OCI-LY7 (cell line): ENCODE results near the gene TTC24.
"Not testable (repeated sequence)": the region's sequence is repeated elsewhere in the genome, so short reads cannot be mapped to it uniquely, and the experiment has no call there.

Source experiments
- EZH2phosphoT487 ChIP-seq: fragments of 200-600 bp; sonication (generic); IDR thresholded peaks from 2 replicates; pipeline ENCODE4 v1.6.1; 2018; ENCODE audit warnings: low read depth, borderline replicate concordance, mild to moderate bottlenecking, mixed run types, antibody characterized with exemption, low read length, moderate library complexity, mixed read lengths
- TF ChIP-seq, protein P1 (sequence below): fragments of 200-600 bp; sonication (generic); conservative IDR thresholded peaks from 2 replicates; pipeline ENCODE4 v1.5.1; 2014; ENCODE audit warnings: mild to moderate bottlenecking, antibody characterized with exemption, low read length, moderate library complexity, mixed read lengths

- TF ChIP-seq, protein P1, sequence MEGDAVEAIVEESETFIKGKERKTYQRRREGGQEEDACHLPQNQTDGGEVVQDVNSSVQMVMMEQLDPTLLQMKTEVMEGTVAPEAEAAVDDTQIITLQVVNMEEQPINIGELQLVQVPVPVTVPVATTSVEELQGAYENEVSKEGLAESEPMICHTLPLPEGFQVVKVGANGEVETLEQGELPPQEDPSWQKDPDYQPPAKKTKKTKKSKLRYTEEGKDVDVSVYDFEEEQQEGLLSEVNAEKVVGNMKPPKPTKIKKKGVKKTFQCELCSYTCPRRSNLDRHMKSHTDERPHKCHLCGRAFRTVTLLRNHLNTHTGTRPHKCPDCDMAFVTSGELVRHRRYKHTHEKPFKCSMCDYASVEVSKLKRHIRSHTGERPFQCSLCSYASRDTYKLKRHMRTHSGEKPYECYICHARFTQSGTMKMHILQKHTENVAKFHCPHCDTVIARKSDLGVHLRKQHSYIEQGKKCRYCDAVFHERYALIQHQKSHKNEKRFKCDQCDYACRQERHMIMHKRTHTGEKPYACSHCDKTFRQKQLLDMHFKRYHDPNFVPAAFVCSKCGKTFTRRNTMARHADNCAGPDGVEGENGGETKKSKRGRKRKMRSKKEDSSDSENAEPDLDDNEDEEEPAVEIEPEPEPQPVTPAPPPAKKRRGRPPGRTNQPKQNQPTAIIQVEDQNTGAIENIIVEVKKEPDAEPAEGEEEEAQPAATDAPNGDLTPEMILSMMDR = not testable (repeated sequence)
- not testable (repeated sequence) for TF ChIP-seq EZH2phosphoT487
These were observed 30.5 kb downstream of the TTC24 start for GRCh38 chr1:156610072-156610471.
